ENCODE data around the gene ATOH8.
A peak's percentile ranks its signal among the peaks of the same experiment; 100 is the strongest.

Gene ATOH8

DNA sequence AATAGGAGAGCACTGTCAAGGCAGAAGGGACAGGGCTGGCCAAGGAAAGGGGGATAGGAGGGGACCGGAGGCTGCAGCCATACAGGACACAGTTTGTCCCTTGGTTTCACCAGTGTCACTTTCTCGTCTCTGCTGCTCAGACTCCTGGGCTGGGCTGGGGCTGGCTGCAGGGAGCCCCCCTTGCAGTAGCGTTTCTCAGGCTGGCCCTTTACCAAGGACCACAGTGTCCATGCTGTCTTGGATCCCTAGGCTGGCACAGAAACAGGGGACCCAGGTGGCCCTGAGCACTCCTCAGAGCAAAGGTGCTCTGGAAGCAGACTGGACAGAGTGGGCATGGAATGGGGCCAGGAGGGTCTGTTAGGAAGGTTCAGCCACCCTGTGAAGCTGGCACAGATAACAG is 34.8 kb downstream of the ATOH8 start:
- no peak for DNase-seq

DNA sequence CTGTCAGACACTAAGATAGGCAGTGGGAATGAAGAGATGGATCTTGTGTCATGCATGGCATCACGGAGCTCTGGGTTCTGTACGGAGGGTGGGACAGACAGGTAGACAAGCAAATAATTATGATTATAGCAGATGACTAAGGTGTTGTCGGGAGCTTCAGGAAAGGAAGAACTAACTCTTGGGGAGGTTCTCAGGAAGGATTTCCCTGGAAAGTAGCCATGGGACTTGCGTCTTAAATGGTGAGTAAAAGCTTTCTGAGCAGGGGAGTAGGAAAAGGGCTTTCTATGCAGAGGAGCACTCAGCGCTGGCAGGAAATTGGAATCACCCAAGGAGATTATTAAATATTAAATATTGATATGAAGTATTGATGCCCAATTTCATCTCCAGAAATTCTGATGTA is 35.5 kb downstream of the ATOH8 start:
- no peak for DNase-seq

DNA sequence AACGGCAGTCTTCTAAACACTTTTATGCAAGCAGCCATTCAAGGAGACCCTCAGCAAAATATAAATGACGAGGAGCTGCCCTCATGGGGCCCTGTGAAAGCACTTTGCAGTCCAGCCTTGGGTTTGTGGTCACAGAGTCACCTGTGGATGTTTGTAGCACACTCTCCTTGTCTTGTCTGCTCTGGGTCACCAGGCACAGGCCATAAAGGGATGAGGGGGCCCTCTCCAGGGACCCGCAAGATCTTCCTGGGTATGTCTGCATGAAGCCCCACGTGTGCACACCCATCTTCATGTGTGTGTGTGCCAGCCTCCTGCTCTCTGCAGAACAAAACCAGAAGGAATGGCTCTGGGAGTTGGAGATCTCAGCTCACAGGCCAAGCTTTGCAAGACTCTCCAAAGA is 36.2 kb downstream of the ATOH8 start:
- peak; percentile 23 for DNase-seq

DNA sequence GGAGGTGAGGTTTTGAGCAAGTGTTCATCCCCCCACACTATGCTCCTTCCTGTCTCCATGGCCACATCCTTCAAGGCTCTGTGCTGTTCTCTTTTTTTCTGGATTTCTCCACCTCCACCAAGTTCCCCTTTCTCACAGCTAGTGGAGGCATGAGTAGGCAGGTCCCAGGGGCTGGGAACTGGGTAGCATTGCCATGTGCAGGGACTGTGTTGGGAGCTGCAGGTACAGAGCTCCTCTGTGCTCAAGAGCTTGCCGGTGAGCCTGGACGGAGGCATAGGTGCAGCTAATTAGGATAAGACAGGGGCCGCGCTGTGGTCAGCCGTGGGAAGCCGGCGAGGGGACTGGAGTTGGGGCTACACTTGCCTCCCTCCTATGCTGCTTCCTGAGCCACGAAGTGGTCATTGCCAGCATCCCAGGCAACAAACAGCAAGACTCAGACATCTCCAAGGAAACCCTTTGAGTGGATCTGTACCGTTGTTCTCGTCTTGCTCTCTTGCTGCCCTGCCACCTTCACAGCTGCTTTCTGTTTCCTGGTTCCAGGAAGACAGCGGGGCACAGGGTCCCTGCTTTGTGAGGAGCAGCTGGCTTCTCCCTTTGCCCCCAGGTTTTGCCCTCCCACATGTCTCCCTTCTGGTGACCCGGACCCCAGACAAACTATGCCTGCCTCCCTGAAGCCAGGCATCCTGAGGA is 36.9 kb downstream of the ATOH8 start:
- no peak for DNase-seq

DNA sequence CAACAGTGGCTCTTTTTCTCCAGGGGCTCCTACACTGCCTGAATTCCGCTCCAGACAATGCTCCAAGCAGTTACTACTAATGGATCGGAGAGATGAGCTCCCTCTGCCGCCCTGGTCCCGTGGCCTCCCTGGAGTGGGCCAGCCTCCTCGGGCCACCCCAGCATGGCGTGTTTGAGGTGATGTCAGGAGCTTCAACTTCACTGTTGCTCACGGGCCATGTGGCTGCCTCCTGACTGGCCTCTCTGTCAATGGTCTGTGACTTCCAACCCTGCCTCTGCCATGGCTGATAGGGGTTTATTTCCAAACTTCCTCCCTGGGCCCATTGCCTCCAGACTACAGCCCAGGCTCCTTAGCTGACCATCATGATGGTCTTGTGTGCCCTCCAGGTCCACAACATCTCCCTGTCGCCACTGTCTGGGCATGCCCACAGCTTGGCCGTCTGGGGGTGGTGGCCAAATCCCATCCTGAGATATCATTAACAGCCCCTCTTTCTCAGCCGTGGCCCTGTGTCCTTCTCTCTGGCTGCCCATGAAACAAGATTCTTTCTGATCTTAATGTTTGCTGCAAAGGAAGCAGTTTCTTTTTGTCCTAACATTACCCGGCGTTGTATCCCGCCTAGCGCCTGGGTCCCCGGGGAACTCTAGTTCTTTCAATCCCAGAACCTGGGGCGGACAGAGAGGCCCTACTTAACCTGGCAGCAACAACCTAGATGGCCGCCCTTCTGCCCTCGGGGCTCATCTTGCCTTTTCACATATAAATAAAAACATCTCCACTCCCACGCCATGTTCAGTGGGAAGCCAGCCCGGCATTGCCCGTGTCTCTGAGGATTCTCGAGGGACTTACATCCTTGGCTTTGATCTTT is 38.1 kb downstream of the ATOH8 start:
- no peak for DNase-seq

DNA sequence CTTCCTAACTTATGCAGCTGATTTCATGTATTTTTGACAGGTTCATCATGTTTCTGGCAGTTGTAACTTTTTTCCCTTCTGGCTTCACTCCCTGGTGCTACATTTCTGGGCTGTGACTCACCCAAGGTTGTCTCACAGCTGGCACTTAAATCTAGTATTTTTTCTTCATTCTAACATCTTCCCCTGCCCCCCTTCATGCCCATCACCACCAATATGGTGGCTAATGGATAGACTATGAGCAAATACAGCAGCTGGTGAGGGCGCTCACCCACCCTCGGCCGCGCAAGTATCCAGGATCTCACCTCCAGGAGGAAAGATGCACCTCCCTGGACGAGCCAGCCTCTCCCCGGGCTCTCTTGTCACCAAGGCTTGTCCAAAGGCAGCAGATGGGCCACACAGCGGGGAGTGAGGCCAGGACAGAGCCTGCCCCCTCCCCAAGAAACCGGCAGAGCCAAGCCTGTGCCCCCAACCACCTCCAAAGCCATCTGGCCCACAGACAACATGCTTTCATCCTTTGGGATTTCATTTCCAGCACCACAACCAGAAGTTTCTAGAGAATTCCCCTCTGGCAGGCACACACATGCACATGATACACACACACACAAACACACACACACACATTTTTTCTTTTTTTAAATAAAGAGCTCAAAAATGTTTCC is 39.1 kb downstream of the ATOH8 start:
- peak; percentile 91 for DNase-seq

DNA sequence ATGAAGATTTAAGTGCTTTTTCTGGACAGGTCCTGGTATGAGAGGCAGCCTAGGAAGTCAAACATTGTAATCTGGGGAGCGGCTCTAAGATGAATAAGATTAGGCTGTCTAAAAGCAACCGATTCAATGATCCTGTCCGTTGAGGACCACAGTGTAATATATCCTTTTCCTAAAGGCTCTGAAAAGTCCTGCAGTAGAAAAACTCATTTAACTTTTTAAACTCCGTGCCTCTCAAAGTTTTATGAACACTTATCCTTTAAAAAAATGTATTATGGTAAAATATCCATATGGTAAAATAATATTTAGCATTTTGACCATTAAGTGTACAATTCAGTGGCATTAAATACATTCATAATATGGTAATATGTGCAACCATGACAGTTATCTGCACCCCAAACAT is 39.8 kb downstream of the ATOH8 start:
- DNase-seq, result no peak

DNA sequence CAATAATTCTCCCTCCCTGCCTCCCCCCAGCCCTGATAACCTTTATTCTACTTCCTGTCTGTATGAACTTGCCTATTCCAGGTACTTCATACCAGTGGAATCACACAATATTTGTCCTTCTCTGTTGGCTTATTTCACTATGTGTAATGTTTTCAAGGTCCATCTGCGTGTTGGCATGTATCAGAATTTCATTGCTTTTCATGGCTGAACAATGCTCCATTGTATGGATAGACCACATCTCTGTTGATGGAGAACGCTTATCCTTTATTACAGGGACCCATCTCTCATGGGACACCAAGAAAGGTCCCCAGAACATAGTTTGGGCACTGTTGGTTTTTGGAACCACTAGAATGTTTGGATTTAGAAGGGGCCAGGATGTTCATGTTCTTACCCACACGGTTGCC is 40.2 kb downstream of the ATOH8 start:
- DNase-seq, result no peak

DNA sequence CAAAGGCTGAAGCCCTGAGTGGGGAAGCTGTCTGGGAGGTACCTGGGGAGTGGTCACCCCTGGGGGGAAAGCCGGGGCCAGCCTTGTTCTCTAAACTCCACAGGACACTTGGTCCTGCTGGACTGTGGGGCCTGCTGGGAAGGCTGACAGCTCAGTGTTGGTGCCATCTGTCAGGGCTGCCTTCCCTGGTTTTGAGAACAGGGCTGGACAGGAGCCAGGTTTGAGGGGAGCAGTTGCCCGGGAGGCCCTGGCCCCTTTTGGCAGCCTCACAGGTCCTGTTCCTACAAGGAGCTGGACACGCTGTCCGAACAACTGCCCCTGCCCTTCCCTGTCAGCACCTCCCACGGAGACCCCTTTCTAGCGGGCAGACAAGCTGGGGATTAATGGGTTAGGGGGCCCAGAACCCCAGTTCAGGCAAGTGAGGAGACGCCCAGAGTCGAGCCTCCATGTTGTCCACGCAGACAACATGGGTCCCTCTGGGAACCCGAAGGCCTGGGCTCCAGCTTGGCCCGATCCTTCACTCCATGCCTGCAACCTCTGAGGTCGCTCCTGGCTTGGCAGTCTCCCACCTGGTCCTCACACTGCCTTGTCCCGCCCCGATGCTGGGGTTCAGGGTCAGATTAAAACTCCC is 40.8 kb downstream of the ATOH8 start:
- peak; percentile 79 for DNase-seq

DNA sequence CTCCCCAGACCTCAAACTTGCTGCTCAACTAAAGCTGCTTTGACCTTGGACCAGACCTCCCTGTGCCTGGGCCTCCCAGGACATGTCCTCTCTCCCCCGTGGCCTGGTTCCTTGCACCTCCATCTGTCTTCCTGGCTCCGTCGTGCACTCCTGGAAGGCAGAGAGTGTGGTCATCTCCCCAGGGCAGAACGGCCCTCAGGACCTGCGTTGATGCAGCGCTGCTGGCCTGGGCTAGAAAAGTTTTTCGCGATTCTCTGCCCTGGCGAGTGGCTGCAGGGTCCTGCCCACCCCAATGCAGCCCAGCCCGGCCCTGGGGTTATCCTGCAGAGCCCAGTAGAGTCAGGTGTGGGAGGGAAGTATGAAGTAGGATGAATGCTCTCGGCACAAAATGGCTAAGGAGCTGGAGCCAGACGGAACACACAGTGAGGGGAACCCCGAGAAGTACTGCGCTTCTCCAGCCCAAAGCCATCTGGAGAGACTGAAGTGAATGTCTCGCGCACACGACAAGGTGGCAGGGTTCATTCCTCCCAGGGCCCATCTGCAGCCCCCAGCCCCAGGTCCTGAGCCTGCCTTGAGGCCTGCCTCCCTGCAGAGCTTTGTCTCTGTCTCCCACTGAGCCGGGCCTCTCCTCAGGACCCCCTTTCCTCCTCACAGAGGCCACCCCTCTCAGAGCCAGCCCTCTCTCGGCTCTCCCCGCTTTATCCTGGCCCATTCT is 41.7 kb downstream of the ATOH8 start:
- DNase-seq, result no peak

DNA sequence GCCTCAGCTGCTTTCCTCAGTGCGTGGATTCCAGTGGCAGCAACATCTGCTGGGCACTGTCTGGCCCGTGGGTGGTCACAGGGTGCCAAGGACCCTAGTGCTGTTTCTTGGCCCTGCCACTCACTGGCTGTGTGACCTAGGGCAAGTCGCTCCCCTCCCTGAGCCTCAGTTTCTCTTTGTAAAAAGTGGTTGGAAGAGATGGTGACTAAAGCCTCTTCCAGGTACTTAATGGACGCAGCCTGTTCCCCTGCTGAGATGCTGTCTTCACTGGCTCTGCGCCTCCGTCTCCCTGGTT is 42.2 kb downstream of the ATOH8 start:
- no peak for DNase-seq

DNA sequence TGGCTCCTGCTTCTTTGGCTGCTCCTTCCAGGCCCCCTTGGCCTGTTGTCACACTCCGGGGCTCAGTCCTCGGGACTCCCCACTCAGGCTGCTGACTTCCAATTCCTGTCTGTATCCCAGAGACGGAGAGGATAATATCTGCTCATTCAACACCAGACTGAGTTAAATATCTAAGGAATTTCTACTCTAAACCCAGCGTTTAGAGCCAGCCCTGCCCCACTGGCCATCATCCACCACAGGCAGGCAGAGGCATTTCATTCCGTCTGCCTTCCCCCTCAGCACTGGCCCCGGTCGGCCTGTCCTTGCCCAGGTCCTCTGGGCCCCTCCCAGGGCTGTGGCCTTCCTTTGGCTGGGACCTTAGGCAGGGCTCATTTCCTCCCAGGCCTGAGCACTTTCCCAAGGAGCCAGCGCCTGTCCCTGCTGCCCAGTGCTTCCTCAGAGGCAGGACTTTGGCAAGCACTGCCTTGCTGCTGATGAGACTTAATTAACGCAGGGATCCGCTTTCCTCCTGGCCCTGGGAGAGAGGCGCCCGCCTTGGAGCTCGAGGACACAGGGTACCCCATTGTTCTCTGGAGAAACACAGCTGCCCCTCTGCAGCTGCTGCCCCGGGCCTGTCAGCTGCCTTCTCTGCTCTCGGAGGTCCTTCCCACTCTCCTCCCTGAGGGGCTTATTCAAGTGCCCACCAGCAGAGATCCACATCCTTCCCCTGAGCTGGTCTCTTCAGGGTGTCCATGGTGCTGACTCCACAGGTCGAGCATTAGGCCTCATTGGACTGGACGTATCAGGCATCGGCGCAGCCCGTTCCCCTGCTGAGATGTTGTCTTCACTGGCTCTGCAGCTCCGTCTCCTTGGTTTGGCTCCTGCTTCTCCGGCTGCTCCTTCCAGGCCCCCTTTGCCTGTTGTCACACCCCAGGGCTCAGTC is 42.8 kb downstream of the ATOH8 start:
- no peak for DNase-seq

DNA sequence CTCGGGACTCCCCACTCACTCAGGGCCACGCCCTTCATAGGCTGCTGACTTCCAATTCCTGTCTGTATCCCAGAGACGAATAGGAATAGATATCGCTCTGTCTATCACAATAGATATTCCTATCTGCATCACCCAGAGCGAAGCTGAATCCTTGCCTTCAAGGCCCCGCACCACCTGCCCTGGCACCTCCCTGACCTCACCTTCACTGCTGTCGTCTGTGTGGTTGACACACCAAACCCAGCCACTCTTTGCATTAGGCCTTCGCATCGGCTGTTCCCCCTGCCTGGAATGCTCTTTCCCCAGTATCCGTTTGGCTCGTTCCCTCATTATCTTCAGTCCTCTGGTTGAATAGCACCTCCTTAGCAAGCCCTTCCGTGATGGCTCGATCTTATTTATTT is 43.5 kb downstream of the ATOH8 start:
- DNase-seq, result no peak

DNA sequence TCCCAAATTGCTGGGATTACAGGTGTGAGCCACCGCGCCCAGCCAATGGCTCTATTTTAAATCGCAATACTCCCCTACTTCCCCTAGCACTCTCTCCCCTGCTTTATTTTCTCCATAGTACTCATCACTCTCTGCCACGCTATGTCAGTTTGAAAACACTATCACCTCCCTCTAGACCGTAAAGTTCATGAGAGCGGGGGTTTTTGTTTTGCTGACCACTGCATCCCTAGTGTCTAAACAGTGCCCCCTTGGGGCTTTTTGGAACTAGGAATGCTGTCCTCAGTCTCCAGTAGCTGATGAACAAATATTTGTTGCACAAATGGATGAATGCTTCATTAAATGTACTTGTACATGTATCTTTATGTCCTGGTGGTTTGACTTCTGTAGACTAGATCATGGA is 44.1 kb downstream of the ATOH8 start:
- no peak for DNase-seq

DNA sequence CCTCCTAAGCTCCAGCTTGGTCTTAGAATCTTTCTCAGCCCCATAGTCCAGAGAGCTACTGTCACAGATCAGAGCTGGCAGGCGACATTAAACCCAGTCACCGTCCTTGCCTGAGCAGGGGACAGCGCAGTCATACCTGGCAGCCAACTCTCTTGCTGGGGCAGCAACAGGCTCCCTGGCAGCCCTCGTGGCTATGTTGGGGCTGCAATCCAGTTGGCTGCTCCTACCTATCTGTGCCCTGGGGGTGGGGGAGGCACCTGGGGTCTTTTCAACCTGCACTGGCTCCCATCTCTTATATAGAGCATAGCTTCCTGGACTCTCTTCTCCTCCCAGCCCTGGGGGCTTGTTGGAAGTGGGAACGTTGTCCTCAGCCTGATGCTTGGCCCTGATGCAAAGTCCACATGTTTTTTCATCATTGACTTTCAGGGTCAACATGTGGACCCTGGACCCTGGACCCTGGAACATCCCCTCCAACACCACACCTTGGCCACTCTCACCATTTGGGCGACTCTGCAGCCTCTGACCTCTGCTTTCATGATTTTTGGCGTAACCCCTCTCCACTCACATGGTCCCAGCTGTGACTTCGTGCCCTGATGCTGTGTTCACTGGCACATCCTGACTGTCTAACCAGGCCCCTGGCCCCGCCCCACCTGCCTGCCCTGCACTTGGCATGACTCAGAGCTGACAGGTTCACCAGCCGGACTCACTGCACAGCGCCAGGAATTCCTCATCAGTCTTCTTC is 45.6 kb downstream of the ATOH8 start:
- no peak for DNase-seq

DNA sequence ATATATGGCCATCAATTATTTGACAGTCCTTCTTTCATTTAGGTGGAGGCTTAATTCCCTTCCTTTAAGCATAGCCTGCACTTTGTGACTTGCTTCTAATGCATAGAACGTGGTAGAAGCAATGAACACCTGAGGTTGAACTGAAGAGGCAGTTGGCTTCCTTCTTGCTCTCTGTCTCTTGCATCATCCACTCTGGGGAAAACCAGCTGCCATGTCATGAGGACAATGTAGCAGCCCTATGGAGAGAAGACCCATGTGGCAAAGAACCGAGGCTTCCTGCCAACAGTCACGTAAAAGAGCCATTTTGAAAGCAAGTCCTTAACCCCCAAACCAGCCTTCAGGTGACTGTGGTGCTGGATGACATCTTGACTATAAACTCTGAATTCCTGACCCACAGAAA is 46.8 kb downstream of the ATOH8 start:
- no peak for DNase-seq

DNA sequence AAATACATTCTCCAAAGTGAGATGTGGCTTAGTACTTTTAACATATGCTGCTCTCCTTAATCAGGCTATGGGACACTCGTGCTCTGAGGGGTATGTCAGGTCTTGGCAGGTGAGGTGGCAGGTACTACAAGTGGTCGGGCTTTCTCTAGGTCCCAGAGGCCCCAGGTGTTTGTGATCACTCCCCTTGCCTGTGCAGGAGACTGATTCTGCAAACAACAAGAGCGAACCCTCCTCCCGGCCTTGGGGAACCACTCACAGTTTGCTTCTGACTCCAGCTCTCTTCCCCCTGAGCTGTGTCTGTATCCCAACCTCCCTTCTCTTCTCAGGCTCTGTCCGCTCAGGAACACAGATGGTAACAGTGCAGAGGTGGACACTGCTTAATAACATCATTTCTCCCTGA is 48.1 kb downstream of the ATOH8 start:
- DNase-seq, result no peak

DNA sequence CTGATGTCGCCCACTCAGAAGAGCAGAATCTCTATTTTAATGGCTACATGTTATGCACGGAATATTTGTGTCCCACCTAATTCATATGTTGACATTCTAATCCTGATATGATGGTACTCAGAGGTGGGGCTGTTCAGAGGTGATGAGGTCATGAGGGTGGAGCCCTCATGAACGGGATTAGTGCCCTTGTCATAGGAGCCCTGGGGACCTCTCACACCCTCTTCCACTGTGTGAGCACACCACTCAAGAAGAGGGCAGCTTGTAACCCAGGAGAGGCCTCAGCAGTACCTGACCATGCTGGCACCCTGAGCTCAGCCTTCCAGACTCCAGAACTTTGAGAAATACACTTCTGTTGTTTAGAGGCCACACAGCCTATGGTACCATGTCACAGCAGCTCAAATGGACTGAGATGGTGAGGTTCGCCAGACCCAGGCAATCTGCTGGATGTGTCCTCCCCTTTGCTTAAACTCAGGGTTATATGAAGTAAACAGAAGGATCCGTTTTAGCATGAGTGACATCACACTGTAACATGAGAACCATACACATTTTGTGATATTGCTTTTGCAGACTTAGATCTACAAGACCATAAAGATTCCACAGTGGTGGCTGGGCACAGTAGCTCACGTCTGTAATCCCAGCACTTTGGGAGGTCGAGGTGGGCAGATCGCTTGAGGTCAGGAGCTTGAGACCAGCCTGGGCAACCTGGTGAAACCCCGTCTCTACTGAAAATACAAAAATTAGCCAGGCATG is 48.7 kb downstream of the ATOH8 start:
- DNase-seq, result no peak

DNA sequence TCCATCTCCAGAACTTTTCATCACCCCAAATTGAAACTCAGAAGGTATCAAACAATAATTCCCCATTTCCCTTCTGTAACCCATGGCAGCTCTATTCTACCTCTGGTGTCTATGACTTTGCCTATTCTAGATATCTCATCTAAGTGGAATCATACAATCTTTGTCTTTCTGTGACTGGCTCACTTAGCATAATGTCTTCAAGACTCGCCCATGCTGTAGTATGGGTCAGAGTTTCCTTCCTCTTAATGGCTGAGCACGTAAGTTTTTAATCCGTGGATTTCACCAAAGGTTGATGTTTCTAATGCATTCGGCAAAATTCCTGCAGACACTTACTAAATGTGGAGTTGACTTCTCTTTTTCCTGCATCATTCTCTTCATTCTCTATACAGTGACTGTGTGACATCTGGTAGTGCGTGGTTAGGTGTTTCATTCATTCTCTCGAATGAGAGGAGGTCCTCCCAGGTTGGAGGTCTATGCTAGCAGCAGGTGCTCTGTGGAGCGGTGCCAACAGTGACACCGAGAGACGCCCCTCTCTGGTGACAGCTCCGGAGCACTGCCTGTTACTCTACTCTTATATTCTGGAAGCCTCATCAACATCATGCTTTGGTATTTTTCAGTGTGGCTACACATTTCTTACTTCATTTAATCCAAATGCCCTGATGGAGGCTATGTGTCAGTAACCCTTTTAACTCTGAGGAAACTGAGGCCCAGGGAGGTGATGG is 50.1 kb downstream of the ATOH8 start:
- no peak for DNase-seq

DNA sequence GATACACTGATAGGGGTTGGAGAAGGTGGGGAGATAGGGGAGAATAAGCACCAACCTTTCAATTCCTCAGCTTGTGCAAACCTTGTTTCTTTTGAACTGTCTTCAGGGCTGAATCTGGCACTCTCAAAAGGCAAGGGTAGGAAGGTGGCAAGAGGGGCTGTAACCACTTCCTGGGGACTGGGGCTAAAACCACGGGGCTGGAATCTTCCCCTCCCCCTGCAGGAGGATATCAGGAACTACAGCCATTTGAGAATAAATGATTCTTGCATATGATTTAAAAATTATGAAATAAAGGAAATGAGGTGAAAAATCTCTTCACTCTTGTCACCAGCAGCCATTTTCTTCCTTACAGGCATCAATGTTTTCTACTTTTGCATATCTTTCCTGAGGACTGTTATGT is 50.8 kb downstream of the ATOH8 start:
- no peak for DNase-seq
